AG10803 (cell line): ENCODE measurements around the gene RPAP3.

Experiments used
- DNase-seq: peaks from one replicate; pipeline ENCODE4 v3.0.0; 2010; ENCODE audit warnings: low read depth
- H3K4me3 ChIP-seq: 2 replicates; pipeline ENCODE4 v1.5.1; 2011; ENCODE audit warnings: mild to moderate bottlenecking, low read length, control low read depth
- CTCF ChIP-seq: conservative IDR thresholded peaks from 2 replicates; pipeline ENCODE4 v1.5.1; 2011; ENCODE audit warnings: mild to moderate bottlenecking, low read length, control low read depth, inconsistent platforms

Gene RPAP3

GRCh38 chr12:47731723-47732122 is 25.9 kb upstream of the RPAP3 start:
- DNase-seq: no peak
- no peak for TF ChIP-seq CTCF
- H3K4me3 ChIP-seq: no peak overlapping the region

- peak; percentile 64 for DNase-seq
- no peak for TF ChIP-seq CTCF
- no peak overlapping the region for H3K4me3 ChIP-seq
These were observed 24.5 kb upstream of the RPAP3 start for GRCh38 chr12:47730341-47730744.

- H3K4me3 ChIP-seq: no peak overlapping the region
- TF ChIP-seq CTCF: no peak
- peak; percentile 54 for DNase-seq
These were observed 23.4 kb upstream of the RPAP3 start for GRCh38 chr12:47729233-47729632.

GRCh38 chr12:47725893-47726292 is 20.1 kb upstream of the RPAP3 start:
- no peak for TF ChIP-seq CTCF
- H3K4me3 ChIP-seq: no peak overlapping the region
- peak; percentile 84 for DNase-seq

- DNase-seq: no peak
- H3K4me3 ChIP-seq: no peak within 1 kb of the TSS
- TF ChIP-seq CTCF: no peak
These were observed 19.4 kb upstream of the RPAP3 start, which contains the start of gene ENDOU for GRCh38 chr12:47725091-47725772. TSS of gene ENDOU (minus strand) at chr12:47725490. CDS start at chr12:47725413, 77 bp downstream.

- no peak for DNase-seq
- H3K4me3 ChIP-seq: no peak overlapping the region
- no peak for TF ChIP-seq CTCF
These were observed 17.3 kb upstream of the RPAP3 start for GRCh38 chr12:47722941-47723631.
